Jurkat, Clone E6-1 (cell line): ENCODE measurements around the gene RNF4.

Experiments
- DNase-seq: peaks from one replicate; pipeline ENCODE4 v3.0.0-alpha.2; 2011; ENCODE audit warnings: low read depth, low spot score
- H3K4me3 ChIP-seq: 2 replicates; pipeline ENCODE4 v1.5.1; 2011; ENCODE audit warnings: mild to moderate bottlenecking, low read length, control low read depth, moderate library complexity

RNF4 gene

GRCh38 chr4:2552806-2553205 lies 83.9 kb downstream of the RNF4 start:
- H3K4me3 ChIP-seq: no peak overlapping the region
- DNase-seq: no peak

GRCh38 chr4:2558301-2558700 lies 89.4 kb downstream of the RNF4 start:
- no peak overlapping the region for H3K4me3 ChIP-seq
- DNase-seq: no peak

GRCh38 chr4:2560167-2560566 lies 91.3 kb downstream of the RNF4 start:
- H3K4me3 ChIP-seq: no peak overlapping the region
- no peak for DNase-seq
